ENCODE measurements around the gene PARVG. TPM values are rescaled to one million over a fixed set of nuclear protein-coding genes. Genes with fewer than 3 reads are reported as not detected.

Gene PARVG
- total RNA-seq, 4 donors from 2014 or later: 1.00 to 37.8 (median 20.6) TPM

DNA sequence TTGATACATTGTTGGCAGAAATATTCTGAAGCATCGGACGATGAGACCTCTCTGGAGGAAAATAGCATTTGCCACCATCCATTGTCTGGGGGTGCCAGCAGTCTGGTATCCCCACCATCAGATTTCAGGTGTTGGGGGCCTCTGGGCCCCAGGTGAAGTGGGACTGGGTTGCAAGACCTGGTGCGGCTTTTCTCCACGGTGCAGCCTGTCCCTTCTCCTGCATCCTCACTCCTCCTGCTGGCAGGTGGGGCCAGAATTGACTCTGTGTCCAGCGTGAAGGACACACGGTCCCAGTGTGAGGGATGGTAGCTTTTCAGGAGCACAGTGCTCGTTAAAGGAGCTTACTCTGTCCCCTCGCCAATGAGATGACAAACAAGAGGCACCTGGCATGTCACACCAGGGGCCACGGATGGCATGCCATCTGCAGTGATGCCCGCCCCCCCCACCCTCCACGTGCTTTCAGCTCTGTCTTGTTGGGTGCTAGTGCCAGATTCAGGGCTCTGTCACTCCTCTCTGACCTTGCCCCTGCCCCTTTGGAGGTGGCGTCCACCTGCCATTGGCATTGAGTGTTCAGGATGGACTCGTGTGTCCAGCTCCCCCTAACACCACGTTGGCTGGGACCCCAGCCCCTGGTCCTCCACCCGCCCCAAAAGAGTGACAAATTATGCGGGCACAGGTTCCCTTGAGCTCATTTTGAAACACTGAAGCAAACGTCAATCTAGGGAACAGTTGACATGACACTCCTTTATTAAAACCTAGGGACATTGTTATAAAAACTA is 62.4 kb downstream of the PARVG start:
- TF ChIP-seq, protein P1, sequence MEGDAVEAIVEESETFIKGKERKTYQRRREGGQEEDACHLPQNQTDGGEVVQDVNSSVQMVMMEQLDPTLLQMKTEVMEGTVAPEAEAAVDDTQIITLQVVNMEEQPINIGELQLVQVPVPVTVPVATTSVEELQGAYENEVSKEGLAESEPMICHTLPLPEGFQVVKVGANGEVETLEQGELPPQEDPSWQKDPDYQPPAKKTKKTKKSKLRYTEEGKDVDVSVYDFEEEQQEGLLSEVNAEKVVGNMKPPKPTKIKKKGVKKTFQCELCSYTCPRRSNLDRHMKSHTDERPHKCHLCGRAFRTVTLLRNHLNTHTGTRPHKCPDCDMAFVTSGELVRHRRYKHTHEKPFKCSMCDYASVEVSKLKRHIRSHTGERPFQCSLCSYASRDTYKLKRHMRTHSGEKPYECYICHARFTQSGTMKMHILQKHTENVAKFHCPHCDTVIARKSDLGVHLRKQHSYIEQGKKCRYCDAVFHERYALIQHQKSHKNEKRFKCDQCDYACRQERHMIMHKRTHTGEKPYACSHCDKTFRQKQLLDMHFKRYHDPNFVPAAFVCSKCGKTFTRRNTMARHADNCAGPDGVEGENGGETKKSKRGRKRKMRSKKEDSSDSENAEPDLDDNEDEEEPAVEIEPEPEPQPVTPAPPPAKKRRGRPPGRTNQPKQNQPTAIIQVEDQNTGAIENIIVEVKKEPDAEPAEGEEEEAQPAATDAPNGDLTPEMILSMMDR (IDR thresholded peaks at IDR 0.05): no peak
- TF ChIP-seq POLR2A (IDR thresholded peaks at IDR 0.05) (no peak), POLR2AphosphoS5 (IDR thresholded peaks at IDR 0.05) (no peak), EP300 (IDR thresholded peaks at IDR 0.05; ENCODE audit: low read depth) (no peak)
- no peak overlapping the region for H3K4me3 ChIP-seq
- WGBS, 2 donors (ENCODE audit: low coverage in 1 of 2): 77% methylated on average over 16 of the region's 17 CpGs; no CpG with 5 or more reads in 1 of the 2 donors
- no peaks in the 10 kb centered on the region for H3K27me3 ChIP-seq
- H3K27ac ChIP-seq: no peak overlapping the region
- intact Hi-C loops (cut with DNase I; ENCODE audit: low total_unique reads) (no loop called here), in situ Hi-C loops (cut with MboI; ENCODE audit: low pct_ligation_motif_present in 1 of 4, low pct_unique_long_range_greater_than_20kb in 1 of 4, low sequenced_read_pairs in 3 of 4) (no loop called here)
- H3K36me3 ChIP-seq: no peaks in the 10 kb centered on the region
- no peak for DNase-seq
- H3K4me1 ChIP-seq: no peaks in the 10 kb centered on the region
- H3K9me3 ChIP-seq: no peaks in the 10 kb centered on the region

DNA sequence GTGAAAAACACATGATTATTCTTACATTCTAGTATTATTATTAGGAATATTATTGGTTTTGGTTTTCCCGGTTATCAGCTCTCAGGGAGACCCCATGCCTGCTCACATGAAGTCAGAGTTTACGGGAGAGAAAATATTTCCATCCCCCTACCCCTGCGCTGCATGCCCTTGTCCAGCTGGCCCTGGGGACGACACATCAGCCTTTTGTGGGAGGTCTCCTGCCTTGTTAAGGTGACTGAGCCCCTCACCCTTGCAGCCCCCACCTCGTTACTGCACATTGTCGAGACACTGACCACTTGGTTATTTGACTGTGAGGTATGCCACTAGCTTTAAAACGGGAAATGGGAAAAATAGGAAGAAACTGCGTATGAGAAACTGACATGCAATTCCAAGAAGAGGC is 63.0 kb downstream of the PARVG start:
- DNase-seq: no peak
- in situ Hi-C loops (cut with MboI; ENCODE audit: low pct_ligation_motif_present in 1 of 4, low pct_unique_long_range_greater_than_20kb in 1 of 4, low sequenced_read_pairs in 3 of 4): no loop called here
- H3K27me3 ChIP-seq: no peaks in the 10 kb centered on the region
- H3K4me3 ChIP-seq: no peak overlapping the region
- H3K4me1 ChIP-seq: no peaks in the 10 kb centered on the region
- TF ChIP-seq POLR2AphosphoS5 (IDR thresholded peaks at IDR 0.05) (no peak), EP300 (IDR thresholded peaks at IDR 0.05; ENCODE audit: low read depth) (no peak), POLR2A (IDR thresholded peaks at IDR 0.05) (no peak)
- TF ChIP-seq, protein P1 (IDR thresholded peaks at IDR 0.05): no peak
- WGBS, 2 donors (ENCODE audit: low coverage in 1 of 2): 67 to 70% methylated on average over 8 of the region's 8 CpGs
- intact Hi-C loops (cut with DNase I; ENCODE audit: low total_unique reads): no loop called here
- H3K9me3 ChIP-seq: no peaks in the 10 kb centered on the region
- no peaks in the 10 kb centered on the region for H3K36me3 ChIP-seq
- H3K27ac ChIP-seq: no peak overlapping the region

DNA sequence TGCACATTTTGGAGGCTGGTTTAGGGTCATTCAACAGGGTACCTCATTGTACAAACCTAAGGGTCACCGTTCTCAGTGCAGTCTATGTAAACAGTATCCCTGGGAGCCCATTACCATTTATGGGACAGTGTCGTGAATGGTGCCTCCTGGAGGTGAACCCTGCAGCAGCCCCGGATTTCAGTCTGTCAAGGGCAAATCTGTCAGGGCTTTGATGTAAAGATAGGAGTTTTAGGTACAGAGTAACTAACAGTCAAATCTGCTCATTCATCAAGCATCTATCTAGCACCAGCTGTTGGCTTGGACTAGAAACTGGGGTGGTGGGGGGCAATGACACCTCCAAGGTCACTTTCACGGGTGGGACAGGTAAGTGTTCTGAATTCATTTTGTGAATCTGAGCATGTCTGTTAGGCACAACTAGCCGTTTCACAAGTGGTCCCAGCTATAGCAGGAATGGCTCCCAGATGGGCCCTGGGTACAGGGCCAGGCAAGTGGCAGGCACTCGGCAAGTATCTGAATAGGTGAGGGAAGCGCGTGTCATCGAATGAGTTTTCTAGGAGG is 63.6 kb downstream of the PARVG start:
- Histone ChIP-seq H3K27ac (no peak overlapping the region), H3K4me1 (no peaks in the 10 kb centered on the region), H3K36me3 (no peaks in the 10 kb centered on the region), H3K4me3 (no peak overlapping the region), H3K9me3 (no peaks in the 10 kb centered on the region), H3K27me3 (no peaks in the 10 kb centered on the region)
- DNase-seq: no peak
- no peak for TF ChIP-seq EP300 (IDR thresholded peaks at IDR 0.05; ENCODE audit: low read depth)
- TF ChIP-seq, protein P1 (IDR thresholded peaks at IDR 0.05): no peak
- TF ChIP-seq POLR2AphosphoS5 (IDR thresholded peaks at IDR 0.05): no peak
- TF ChIP-seq POLR2A (IDR thresholded peaks at IDR 0.05): no peak
- in situ Hi-C loops (cut with MboI; ENCODE audit: low pct_ligation_motif_present in 1 of 4, low pct_unique_long_range_greater_than_20kb in 1 of 4, low sequenced_read_pairs in 3 of 4): no loop called here
- 80 to 87% methylated on average over 1 to 9 of the region's 9 CpGs for WGBS, 2 donors (ENCODE audit: low coverage in 1 of 2)
- intact Hi-C loops (cut with DNase I; ENCODE audit: low total_unique reads): no loop called here

DNA sequence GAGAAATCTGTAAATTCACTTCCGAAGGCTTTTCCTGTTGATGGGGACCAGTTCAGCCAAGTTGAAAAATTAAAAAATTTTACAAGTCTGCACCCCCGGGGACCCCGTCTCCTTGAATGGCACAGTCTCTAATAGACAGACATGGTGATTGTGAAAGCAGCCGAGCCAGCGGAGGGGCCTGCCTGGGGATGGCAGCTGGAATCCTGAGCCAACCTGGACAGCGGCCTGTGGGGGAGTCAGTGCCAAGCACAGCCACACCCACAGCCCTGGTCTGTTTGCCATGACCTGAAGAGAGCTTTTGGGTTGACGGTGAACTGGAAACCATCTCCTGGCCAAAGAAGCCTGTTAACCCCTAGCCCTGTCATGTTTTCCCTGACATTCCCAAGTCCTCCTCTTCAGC is 64.7 kb downstream of the PARVG start:
- Histone ChIP-seq H3K4me3 (no peak overlapping the region), H3K27me3 (no peaks in the 10 kb centered on the region), H3K4me1 (no peaks in the 10 kb centered on the region), H3K27ac (no peak overlapping the region), H3K36me3 (no peaks in the 10 kb centered on the region), H3K9me3 (peaks cover 0 to 8% of the 10 kb centered on the region in 2 donors)
- in situ Hi-C loops (cut with MboI; ENCODE audit: low pct_ligation_motif_present in 1 of 4, low pct_unique_long_range_greater_than_20kb in 1 of 4, low sequenced_read_pairs in 3 of 4) (no loop called here), intact Hi-C loops (cut with DNase I; ENCODE audit: low total_unique reads) (no loop called here)
- DNase-seq: no peak
- 87 to 88% methylated on average over 3 to 7 of the region's 7 CpGs for WGBS, 2 donors (ENCODE audit: low coverage in 1 of 2)
- TF ChIP-seq, protein P1 (IDR thresholded peaks at IDR 0.05): no peak
- TF ChIP-seq POLR2A (IDR thresholded peaks at IDR 0.05): no peak
- TF ChIP-seq POLR2AphosphoS5 (IDR thresholded peaks at IDR 0.05): no peak
- TF ChIP-seq EP300 (IDR thresholded peaks at IDR 0.05; ENCODE audit: low read depth): no peak
